ENCODE data around the gene YWHAE. TPM values are rescaled to one million over a fixed set of nuclear protein-coding genes. Genes with fewer than 3 reads are reported as not detected.

YWHAE gene
- total and polyA plus RNA-seq, 7 donors: 641 to 927 (median 820) TPM

DNA sequence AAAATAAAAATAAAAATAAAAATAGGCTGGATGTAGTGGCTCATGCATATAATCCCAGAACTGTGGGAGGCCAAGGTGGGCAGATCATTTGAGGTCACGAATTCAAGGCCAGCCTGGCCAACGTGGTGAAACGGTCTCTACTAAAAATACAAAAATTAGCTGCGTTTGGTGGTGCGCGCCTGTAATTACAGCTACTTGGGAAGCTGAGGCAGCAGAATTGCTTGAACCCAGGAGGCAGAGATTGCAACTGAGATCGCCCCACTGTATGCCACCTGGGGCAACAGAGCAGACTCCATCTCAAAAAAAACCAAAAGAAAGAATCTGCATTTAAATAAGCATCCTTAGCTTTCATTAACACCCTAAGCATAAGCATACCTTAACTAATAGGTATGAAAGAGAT lies 33.8 kb downstream of the YWHAE start:
- H3K4me1 ChIP-seq: peaks cover 81% of the 10 kb centered on the region
- peak overlapping the region; percentile 54 for H3K27ac ChIP-seq
- intact Hi-C loops (cut with DNase I): loop anchor here (5.0 kb wide), 3 partner anchors 41 to 151 kb away; partner anchors contain the start of genes CRK (in 1 of the 2) and INPP5K (in 1 of the 2)
- no peak overlapping the region for H3K4me3 ChIP-seq
- TF ChIP-seq, protein P1, sequence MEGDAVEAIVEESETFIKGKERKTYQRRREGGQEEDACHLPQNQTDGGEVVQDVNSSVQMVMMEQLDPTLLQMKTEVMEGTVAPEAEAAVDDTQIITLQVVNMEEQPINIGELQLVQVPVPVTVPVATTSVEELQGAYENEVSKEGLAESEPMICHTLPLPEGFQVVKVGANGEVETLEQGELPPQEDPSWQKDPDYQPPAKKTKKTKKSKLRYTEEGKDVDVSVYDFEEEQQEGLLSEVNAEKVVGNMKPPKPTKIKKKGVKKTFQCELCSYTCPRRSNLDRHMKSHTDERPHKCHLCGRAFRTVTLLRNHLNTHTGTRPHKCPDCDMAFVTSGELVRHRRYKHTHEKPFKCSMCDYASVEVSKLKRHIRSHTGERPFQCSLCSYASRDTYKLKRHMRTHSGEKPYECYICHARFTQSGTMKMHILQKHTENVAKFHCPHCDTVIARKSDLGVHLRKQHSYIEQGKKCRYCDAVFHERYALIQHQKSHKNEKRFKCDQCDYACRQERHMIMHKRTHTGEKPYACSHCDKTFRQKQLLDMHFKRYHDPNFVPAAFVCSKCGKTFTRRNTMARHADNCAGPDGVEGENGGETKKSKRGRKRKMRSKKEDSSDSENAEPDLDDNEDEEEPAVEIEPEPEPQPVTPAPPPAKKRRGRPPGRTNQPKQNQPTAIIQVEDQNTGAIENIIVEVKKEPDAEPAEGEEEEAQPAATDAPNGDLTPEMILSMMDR (IDR thresholded peaks at IDR 0.05): no peak
- no peaks in the 10 kb centered on the region for H3K9me3 ChIP-seq
- DNase-seq (no peak), ATAC-seq (peak in 1 of 4 donors; percentile 8)
- WGBS, 3 donors: 72 to 80% (median 73%) methylated on average over 7 of the region's 7 CpGs
- H3K36me3 ChIP-seq (ENCODE audit: insufficient read depth in 1 of 2, low read depth in 1 of 2): peaks cover 2 to 23% of the 10 kb centered on the region in 2 donors
- H3K27me3 ChIP-seq (ENCODE audit: insufficient read depth in 3 of 3, low read length in 2 of 3): no peaks in the 10 kb centered on the region

DNA sequence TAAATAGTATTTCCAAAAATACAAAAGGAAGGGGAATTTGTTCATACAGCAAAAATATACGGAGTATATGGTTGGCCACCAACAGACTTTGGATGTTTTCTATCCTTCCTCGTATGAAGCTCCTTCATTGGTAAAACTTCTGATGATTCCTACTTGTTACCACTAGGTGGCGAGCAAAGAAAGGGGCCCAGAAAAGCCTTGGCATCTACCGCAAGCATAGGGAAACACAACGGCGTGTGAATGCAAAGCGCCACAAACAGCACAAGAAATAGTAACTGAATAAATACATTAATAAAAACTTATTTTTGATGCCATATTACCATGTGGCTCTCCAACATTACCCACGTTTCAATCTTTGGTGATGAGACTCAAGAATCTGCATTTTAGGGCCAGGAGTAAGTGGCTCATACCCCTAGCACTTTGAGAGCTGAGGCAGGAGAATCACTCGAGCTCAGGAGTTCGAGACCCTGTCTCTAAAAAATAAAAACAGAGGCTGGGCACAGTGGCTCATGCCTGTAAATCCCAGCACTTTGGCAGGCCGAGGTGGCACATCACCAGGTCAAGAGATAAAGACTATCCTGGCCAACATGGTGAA lies 34.5 kb downstream of the YWHAE start:
- no peaks in the 10 kb centered on the region for H3K9me3 ChIP-seq
- DNase-seq (no peak), ATAC-seq (peak; percentile 69 to 78 (median 76))
- peaks cover 5 to 28% of the 10 kb centered on the region in 2 donors for H3K36me3 ChIP-seq (ENCODE audit: insufficient read depth in 1 of 2, low read depth in 1 of 2)
- peak overlapping the region; percentile 31 for H3K4me3 ChIP-seq
- H3K4me1 ChIP-seq: peaks cover 86% of the 10 kb centered on the region
- intact Hi-C loops (cut with DNase I): loop anchor here (2.0 to 5.0 kb wide), 4 partner anchors 42 to 152 kb away; partner anchors contain the start of genes CRK (in 1 of the 2) and INPP5K (in 1 of the 2)
- peak overlapping the region; percentile 65 for H3K27ac ChIP-seq
- 7 to 10% (median 9%) methylated on average over 11 of the region's 11 CpGs for WGBS, 3 donors
- H3K27me3 ChIP-seq (ENCODE audit: insufficient read depth in 3 of 3, low read length in 2 of 3): no peaks in the 10 kb centered on the region
- TF ChIP-seq, protein P1 (IDR thresholded peaks at IDR 0.05): peak; percentile 90

DNA sequence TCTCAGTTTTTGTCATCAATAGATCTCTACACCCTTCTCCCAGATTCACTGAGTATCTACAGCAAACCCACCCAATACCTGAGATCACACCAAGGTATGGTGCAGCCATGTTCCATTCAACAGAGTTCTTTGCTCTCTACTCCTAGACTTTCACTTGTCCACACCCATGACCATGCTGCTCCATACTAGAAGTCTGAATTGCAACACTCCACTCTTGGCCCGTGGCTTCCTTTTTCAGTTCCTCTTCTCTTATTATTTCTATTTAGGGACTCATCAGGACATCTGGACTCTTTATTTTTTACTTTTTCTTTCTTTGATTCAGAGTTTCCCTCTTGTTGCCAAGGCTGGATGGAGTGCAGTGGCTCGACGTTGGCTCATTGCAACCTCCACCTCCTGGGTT lies 37.1 kb downstream of the YWHAE start:
- Histone ChIP-seq H3K27me3 (ENCODE audit: insufficient read depth in 3 of 3, low read length in 2 of 3) (no peaks in the 10 kb centered on the region), H3K4me1 (peaks cover 74% of the 10 kb centered on the region), H3K4me3 (peak overlapping the region; percentile 26), H3K9me3 (no peaks in the 10 kb centered on the region), H3K36me3 (ENCODE audit: insufficient read depth in 1 of 2, low read depth in 1 of 2) (peaks cover 10 to 47% of the 10 kb centered on the region in 2 donors), H3K27ac (peak overlapping the region; percentile 74)
- WGBS, 3 donors: 25 to 44% (median 29%) methylated on average over 3 of the region's 3 CpGs
- peak; percentile 41 to 68 (median 56) for ATAC-seq
- intact Hi-C loops (cut with DNase I): loop anchor here (5.0 kb wide), 1 partner anchor 34 kb away; no protein-coding TSS in a partner anchor
- TF ChIP-seq, protein P1 (IDR thresholded peaks at IDR 0.05): no peak
- DNase-seq: no peak

DNA sequence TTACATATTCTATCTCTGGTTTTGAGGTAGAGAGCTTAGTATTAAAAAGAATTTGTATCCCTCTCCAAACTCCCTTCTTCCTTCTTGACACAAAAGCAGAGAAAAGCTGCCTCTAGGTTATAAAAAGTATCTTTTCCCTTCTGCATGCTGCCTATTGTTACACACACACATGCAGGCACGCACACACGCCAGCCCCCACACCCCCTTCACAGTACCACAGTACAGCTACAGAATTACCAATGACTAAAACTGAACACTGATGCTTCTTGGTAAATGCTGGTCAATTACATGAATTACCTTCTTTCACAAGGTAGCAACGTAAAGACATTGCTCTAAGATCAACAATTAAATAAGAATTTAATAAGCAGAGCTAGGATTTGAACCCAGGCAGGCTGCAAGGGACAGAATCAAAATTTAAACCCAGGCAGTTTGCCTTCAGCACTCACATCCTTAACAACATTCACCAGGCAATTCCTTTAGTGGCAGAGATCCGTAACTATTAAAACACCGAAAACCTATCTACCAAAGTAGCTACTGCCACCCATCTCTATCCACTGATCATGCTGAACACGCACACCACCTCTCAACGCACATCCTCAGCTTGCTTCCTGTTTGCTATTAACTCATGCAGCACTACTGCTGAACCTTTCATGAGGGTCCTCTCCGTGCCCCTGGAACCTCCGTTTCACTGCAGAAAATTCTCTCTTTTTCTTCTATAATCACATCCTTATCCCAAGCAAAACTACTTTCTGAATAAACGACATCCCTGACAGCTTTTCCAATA lies 37.8 kb downstream of the YWHAE start:
- TF ChIP-seq, protein P1 (IDR thresholded peaks at IDR 0.05): no peak
- ATAC-seq (no peak), DNase-seq (no peak)
- 30 to 46% (median 31%) methylated on average over 10 of the region's 10 CpGs for WGBS, 3 donors
- peaks cover 10 to 53% of the 10 kb centered on the region in 2 donors for H3K36me3 ChIP-seq (ENCODE audit: insufficient read depth in 1 of 2, low read depth in 1 of 2)
- no peaks in the 10 kb centered on the region for H3K9me3 ChIP-seq
- H3K4me3 ChIP-seq: peak overlapping the region; percentile 26
- H3K27me3 ChIP-seq (ENCODE audit: insufficient read depth in 3 of 3, low read length in 2 of 3): no peaks in the 10 kb centered on the region
- peak overlapping the region; percentile 74 for H3K27ac ChIP-seq
- intact Hi-C loops (cut with DNase I): loop anchor here (5.0 kb wide), 1 partner anchor 35 kb away; no protein-coding TSS in a partner anchor
- peaks cover 67% of the 10 kb centered on the region for H3K4me1 ChIP-seq

Data from psoas muscle (tissue), 8 donors.